H1 (cell line): Measurements from ENCODE around the gene RPS6KA2. TPM values are rescaled to one million over a fixed set of nuclear protein-coding genes. Genes with fewer than 3 reads are reported as not detected.

ENCODE experiments used
- CHD1 ChIP-seq: IDR thresholded peaks from 2 replicates; pipeline ENCODE4 v1.6.1; 2012; ENCODE audit warnings: low read depth, low read length, improper control_type of control experiment
- CREB1 ChIP-seq: IDR thresholded peaks from 2 replicates; pipeline ENCODE4 v1.6.1; 2012; ENCODE audit warnings: inconsistent platforms
- JUND ChIP-seq: IDR thresholded peaks from 2 replicates; pipeline ENCODE4 v1.6.1; 2011; ENCODE audit warnings: mild to moderate bottlenecking, improper control_type of control experiment, low read length
- KDM1A ChIP-seq: fragments of 200-600, 300-600 bp; sonication (generic); IDR thresholded peaks from 2 replicates; pipeline ENCODE4 v1.7.1; 2016; ENCODE audit warnings: mild to moderate bottlenecking, low read length, borderline replicate concordance
- polyA plus RNA-seq, 7 experiments: library from polyadenylated mRNA; depleted of rRNA in 3 of 7; stranded (reverse) in 5 of 7; unstranded in 2 of 7; fragments of >200 nt in 5 of 7; fragments of 200-250 nt in 2 of 7; gene quantifications; 1 replicate in 5 of 7; 2 replicates in 1 of 7; 4 replicates in 1 of 7; pipeline versions ENCODE4 v1.2.1 to v1.2.3, GENCODE V29; 2011 to 2013; ENCODE audit warnings: missing spikeins in 2 of 7, mixed read lengths in 2 of 7
- total RNA-seq: library from RNA; stranded (reverse); fragmentation: NEBNext Ultra II Directional; extraction: Animal tissue kit (Norgen Biotek cat#: 25700); gene quantifications from 2 replicates; pipeline ENCODE4 v1.2.1, GENCODE V29; 2021
- TF ChIP-seq, protein P1 (sequence below): fragments of 300-600 bp; sonication (generic); IDR thresholded peaks from 2 replicates; pipeline ENCODE4 v1.7.1; 2012; ENCODE audit warnings: low read length, moderate library complexity, mild to moderate bottlenecking, inconsistent platforms; ENCODE audit not compliant: insufficient replicate concordance
- TF ChIP-seq, protein P2 (sequence below): IDR thresholded peaks from 2 replicates; pipeline ENCODE4 v1.6.1; 2012; ENCODE audit warnings: inconsistent platforms

Gene RPS6KA2
- total and polyA plus RNA-seq, 2 of the 8 experiments (the other 6 are each of a cell fraction or from before 2014, with no cell fraction given) = 8.8 to 25.7 TPM

DNA sequence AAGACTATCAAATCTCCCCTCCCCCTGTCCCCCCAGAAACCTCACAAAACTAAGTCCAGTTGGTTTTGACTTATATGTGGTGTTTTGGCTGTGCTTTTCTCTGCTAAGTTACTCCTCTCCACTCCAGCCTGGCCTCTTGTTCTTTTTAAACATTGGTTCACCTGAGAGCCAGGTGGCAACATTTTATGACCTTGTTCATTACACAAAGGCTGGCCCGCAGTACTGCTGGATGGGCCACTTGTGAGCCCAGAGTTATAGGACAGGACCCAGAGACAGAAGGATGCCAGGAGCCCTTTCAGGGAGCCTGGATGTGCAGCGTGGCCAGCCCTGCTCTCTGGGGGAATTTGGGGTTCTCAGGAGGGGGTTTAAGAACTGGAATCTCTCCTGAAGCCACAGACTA, 130.6 kb downstream of the RPS6KA2 start (continued):
- TF ChIP-seq, protein P1, sequence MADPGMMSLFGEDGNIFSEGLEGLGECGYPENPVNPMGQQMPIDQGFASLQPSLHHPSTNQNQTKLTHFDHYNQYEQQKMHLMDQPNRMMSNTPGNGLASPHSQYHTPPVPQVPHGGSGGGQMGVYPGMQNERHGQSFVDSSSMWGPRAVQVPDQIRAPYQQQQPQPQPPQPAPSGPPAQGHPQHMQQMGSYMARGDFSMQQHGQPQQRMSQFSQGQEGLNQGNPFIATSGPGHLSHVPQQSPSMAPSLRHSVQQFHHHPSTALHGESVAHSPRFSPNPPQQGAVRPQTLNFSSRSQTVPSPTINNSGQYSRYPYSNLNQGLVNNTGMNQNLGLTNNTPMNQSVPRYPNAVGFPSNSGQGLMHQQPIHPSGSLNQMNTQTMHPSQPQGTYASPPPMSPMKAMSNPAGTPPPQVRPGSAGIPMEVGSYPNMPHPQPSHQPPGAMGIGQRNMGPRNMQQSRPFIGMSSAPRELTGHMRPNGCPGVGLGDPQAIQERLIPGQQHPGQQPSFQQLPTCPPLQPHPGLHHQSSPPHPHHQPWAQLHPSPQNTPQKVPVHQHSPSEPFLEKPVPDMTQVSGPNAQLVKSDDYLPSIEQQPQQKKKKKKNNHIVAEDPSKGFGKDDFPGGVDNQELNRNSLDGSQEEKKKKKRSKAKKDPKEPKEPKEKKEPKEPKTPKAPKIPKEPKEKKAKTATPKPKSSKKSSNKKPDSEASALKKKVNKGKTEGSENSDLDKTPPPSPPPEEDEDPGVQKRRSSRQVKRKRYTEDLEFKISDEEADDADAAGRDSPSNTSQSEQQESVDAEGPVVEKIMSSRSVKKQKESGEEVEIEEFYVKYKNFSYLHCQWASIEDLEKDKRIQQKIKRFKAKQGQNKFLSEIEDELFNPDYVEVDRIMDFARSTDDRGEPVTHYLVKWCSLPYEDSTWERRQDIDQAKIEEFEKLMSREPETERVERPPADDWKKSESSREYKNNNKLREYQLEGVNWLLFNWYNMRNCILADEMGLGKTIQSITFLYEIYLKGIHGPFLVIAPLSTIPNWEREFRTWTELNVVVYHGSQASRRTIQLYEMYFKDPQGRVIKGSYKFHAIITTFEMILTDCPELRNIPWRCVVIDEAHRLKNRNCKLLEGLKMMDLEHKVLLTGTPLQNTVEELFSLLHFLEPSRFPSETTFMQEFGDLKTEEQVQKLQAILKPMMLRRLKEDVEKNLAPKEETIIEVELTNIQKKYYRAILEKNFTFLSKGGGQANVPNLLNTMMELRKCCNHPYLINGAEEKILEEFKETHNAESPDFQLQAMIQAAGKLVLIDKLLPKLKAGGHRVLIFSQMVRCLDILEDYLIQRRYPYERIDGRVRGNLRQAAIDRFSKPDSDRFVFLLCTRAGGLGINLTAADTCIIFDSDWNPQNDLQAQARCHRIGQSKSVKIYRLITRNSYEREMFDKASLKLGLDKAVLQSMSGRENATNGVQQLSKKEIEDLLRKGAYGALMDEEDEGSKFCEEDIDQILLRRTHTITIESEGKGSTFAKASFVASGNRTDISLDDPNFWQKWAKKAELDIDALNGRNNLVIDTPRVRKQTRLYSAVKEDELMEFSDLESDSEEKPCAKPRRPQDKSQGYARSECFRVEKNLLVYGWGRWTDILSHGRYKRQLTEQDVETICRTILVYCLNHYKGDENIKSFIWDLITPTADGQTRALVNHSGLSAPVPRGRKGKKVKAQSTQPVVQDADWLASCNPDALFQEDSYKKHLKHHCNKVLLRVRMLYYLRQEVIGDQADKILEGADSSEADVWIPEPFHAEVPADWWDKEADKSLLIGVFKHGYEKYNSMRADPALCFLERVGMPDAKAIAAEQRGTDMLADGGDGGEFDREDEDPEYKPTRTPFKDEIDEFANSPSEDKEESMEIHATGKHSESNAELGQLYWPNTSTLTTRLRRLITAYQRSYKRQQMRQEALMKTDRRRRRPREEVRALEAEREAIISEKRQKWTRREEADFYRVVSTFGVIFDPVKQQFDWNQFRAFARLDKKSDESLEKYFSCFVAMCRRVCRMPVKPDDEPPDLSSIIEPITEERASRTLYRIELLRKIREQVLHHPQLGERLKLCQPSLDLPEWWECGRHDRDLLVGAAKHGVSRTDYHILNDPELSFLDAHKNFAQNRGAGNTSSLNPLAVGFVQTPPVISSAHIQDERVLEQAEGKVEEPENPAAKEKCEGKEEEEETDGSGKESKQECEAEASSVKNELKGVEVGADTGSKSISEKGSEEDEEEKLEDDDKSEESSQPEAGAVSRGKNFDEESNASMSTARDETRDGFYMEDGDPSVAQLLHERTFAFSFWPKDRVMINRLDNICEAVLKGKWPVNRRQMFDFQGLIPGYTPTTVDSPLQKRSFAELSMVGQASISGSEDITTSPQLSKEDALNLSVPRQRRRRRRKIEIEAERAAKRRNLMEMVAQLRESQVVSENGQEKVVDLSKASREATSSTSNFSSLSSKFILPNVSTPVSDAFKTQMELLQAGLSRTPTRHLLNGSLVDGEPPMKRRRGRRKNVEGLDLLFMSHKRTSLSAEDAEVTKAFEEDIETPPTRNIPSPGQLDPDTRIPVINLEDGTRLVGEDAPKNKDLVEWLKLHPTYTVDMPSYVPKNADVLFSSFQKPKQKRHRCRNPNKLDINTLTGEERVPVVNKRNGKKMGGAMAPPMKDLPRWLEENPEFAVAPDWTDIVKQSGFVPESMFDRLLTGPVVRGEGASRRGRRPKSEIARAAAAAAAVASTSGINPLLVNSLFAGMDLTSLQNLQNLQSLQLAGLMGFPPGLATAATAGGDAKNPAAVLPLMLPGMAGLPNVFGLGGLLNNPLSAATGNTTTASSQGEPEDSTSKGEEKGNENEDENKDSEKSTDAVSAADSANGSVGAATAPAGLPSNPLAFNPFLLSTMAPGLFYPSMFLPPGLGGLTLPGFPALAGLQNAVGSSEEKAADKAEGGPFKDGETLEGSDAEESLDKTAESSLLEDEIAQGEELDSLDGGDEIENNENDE = no peak
- no peak for TF ChIP-seq CREB1
- TF ChIP-seq, protein P2, sequence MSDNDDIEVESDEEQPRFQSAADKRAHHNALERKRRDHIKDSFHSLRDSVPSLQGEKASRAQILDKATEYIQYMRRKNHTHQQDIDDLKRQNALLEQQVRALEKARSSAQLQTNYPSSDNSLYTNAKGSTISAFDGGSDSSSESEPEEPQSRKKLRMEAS = no peak
- TF ChIP-seq KDM1A = no peak
- no peak for TF ChIP-seq CHD1
- TF ChIP-seq JUND = no peak
